ENCODE results near the gene DCC.

DCC gene

GRCh38 chr18:52679354-52679753 lies 339.4 kb downstream of the DCC start:
- TF ChIP-seq, protein P1, sequence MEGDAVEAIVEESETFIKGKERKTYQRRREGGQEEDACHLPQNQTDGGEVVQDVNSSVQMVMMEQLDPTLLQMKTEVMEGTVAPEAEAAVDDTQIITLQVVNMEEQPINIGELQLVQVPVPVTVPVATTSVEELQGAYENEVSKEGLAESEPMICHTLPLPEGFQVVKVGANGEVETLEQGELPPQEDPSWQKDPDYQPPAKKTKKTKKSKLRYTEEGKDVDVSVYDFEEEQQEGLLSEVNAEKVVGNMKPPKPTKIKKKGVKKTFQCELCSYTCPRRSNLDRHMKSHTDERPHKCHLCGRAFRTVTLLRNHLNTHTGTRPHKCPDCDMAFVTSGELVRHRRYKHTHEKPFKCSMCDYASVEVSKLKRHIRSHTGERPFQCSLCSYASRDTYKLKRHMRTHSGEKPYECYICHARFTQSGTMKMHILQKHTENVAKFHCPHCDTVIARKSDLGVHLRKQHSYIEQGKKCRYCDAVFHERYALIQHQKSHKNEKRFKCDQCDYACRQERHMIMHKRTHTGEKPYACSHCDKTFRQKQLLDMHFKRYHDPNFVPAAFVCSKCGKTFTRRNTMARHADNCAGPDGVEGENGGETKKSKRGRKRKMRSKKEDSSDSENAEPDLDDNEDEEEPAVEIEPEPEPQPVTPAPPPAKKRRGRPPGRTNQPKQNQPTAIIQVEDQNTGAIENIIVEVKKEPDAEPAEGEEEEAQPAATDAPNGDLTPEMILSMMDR (IDR thresholded peaks at IDR 0.05; ENCODE audit: borderline replicate concordance, insufficient read depth, low read depth, low read length) = no peak
- no peak overlapping the region for H3K4me3 ChIP-seq (ENCODE audit: low read depth, low read length)

GRCh38 chr18:52682260-52682659 lies 342.3 kb downstream of the DCC start:
- TF ChIP-seq, protein P1 (IDR thresholded peaks at IDR 0.05; ENCODE audit: borderline replicate concordance, insufficient read depth, low read depth, low read length) = no peak

DNA sequence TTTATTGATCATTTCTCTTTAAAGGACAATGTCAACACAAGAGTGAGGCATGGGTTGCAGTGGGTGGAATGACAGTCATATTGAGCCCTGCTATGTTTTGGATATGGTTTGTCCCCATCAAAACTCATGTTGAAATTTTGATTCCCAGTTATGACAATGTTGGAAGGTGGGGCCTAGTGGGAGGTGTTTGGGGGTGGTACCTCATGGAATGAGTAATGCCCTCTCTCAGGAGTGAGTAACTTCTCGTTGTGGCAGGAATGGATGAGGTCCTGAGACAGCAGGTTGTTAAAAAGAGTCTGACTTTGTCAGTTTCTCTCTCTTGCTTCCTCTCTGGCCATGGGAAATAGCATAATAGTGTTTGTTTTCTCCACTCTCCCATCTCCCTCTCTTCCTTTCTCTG lies 345.3 kb downstream of the DCC start:
- TF ChIP-seq, protein P1 (IDR thresholded peaks at IDR 0.05; ENCODE audit: borderline replicate concordance, insufficient read depth, low read depth, low read length) = no peak
- no peak overlapping the region for H3K4me3 ChIP-seq (ENCODE audit: low read depth, low read length)

More at GRCh38 chr18:52682260-52682659, 342.3 kb downstream of the DCC start:
- H3K4me3 ChIP-seq (ENCODE audit: low read depth, low read length) = no peak overlapping the region

DNA sequence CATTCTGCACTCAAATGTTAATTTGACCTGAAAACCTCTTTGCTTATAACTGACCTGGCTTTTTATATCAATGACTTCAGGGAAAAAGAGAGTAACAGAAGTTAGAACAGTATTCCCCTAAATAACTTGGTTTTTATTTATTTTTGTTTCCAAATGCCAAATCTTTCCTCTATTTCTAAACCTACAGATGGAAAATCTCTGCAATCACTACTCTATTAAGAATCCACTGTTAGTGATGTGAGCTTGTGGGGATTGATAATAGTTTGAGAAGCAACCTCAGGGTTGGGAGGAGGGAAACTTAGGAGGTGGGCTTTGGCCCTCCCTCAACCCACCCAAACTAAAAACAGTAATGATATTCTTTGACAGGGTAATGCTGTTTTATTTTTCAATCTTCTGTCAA lies 351.8 kb downstream of the DCC start:
- TF ChIP-seq, protein P1 (IDR thresholded peaks at IDR 0.05; ENCODE audit: borderline replicate concordance, insufficient read depth, low read depth, low read length) = no peak
- no peak overlapping the region for H3K4me3 ChIP-seq (ENCODE audit: low read depth, low read length)

GRCh38 chr18:52694804-52695203 lies 354.8 kb downstream of the DCC start:
- TF ChIP-seq, protein P1 (IDR thresholded peaks at IDR 0.05; ENCODE audit: borderline replicate concordance, insufficient read depth, low read depth, low read length) = peak; percentile 33; the same call in 1 of the 2 replicates
- no peak overlapping the region for H3K4me3 ChIP-seq (ENCODE audit: low read depth, low read length)

DNA sequence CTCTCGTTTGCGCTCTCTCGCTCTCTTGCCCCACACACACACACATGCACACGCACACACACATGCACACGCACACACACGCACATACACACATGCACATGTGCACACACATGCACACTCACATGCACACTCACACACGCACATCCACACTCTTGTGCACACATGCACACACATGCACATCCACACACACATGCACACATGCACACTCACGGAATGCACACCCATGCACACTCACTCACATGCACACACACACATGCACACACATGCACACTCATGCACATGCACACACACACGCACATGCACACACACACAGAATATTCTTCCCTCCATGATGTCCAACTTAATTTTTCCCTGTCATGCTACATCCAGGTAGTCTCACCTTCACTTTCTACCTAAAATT lies 360.1 kb downstream of the DCC start:
- TF ChIP-seq, protein P1 (IDR thresholded peaks at IDR 0.05; ENCODE audit: borderline replicate concordance, insufficient read depth, low read depth, low read length) = no peak
- H3K4me3 ChIP-seq (ENCODE audit: low read depth, low read length) = no peak overlapping the region

DNA sequence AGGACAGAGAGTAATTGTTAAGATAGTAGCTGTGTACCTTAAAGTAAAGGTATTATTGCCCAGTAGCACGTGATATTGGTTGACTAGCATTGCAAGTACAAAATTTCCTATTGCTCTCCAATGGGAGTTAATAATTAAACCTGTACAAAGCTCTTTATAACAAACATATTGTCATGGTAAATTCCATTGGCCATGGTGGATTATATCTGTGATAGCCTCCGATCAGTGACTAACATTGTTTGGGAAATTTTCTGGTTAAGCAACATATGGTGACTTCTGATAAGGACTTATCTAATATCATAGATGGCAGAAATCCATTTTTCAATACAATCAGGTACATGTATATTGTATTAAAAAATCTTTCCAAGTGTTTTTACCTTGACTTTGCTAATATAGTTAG lies 360.8 kb downstream of the DCC start:
- H3K4me3 ChIP-seq (ENCODE audit: low read depth, low read length) = no peak overlapping the region
- TF ChIP-seq, protein P1 (IDR thresholded peaks at IDR 0.05; ENCODE audit: borderline replicate concordance, insufficient read depth, low read depth, low read length) = no peak
